WERI-Rb-1 (cell line): Measurements from ENCODE around the gene LRFN4.

ENCODE experiments used
- DNase-seq: peaks from one replicate; pipeline ENCODE4 v3.0.0-alpha.2; 2020
- H3K27ac ChIP-seq: fragments of 250-450 bp; sonication (Bioruptor Pico); 2 replicates; pipeline ENCODE4 v1.5.1; 2020; ENCODE audit warnings: mild to moderate bottlenecking, moderate library complexity
- H3K27me3 ChIP-seq: fragments of 250-450 bp; sonication (Bioruptor Pico); 2 replicates; pipeline ENCODE4 v1.5.1; 2021; ENCODE audit warnings: mild to moderate bottlenecking, low read depth, moderate library complexity; ENCODE audit not compliant: insufficient read depth, severe bottlenecking
- H3K36me3 ChIP-seq: fragments of 250-450 bp; sonication (Bioruptor Pico); 2 replicates; pipeline ENCODE4 v1.5.1; 2020; ENCODE audit warnings: mild to moderate bottlenecking, moderate library complexity
- H3K4me3 ChIP-seq: 2 replicates; pipeline ENCODE4 v1.5.1; 2011; ENCODE audit warnings: low read depth, mild to moderate bottlenecking, control low read depth, low read length
- H3K9me3 ChIP-seq: fragments of 250-450 bp; sonication (Bioruptor Pico); 2 replicates; pipeline ENCODE4 v1.5.1; 2021; ENCODE audit warnings: mild to moderate bottlenecking, moderate library complexity; ENCODE audit not compliant: severe bottlenecking
- TF ChIP-seq, protein P1 (sequence below): IDR thresholded peaks from 2 replicates; pipeline ENCODE4 v1.5.1; 2011; ENCODE audit warnings: low read depth, mild to moderate bottlenecking, control low read depth, inconsistent platforms, low read length

Gene LRFN4

DNA sequence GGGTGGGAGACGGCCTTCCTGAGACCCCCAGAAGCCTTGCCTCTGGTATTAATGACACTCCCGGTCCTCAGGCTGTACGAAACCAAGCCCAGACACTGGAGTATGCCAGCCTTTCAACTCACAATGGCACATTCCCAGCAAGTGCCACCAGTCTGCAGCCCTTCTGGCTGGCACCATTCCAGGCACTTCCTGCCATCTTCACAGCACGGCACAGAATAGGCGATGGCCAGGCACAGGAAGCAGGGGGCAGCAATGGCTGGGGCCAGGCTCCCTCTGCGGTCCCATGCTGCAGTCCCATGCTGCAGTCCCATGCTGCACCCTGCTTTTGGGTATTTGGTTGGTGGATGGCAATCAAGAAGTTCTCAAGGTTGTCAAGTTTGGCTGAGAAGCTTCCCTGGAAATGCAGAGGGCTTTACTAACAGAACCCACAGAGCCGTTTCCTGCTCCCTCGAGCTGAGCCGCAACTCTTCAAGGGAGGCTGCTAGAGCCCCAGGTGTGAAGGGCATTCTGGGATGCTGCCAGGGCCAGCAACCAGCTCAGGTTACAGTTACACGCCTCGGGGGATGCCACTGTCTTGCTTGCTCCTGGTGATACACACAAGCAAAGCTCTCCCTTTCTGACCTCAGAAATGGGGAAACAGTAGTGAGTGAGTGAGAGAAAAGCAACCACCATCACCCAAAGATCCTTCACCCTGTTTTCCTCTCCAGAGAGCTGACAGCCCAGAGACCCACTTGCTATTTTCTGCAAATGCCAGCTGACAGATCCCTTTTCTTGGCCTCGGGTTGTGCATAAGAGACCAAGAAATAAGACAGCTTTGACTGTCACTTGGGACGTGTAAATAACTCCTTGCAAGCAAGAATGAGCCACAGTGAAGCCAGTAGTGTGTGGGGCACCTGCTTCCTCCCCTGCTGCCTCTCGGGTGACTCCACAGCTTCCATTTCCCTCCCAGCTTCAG is 23.9 kb downstream of the LRFN4 start:
- TF ChIP-seq, protein P1, sequence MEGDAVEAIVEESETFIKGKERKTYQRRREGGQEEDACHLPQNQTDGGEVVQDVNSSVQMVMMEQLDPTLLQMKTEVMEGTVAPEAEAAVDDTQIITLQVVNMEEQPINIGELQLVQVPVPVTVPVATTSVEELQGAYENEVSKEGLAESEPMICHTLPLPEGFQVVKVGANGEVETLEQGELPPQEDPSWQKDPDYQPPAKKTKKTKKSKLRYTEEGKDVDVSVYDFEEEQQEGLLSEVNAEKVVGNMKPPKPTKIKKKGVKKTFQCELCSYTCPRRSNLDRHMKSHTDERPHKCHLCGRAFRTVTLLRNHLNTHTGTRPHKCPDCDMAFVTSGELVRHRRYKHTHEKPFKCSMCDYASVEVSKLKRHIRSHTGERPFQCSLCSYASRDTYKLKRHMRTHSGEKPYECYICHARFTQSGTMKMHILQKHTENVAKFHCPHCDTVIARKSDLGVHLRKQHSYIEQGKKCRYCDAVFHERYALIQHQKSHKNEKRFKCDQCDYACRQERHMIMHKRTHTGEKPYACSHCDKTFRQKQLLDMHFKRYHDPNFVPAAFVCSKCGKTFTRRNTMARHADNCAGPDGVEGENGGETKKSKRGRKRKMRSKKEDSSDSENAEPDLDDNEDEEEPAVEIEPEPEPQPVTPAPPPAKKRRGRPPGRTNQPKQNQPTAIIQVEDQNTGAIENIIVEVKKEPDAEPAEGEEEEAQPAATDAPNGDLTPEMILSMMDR, result no peak
- Histone ChIP-seq H3K27me3 (no peaks in the 10 kb centered on the region), H3K36me3 (no peaks in the 10 kb centered on the region), H3K4me3 (no peak overlapping the region), H3K27ac (no peak overlapping the region), H3K9me3 (no peaks in the 10 kb centered on the region)
- no peak for DNase-seq

DNA sequence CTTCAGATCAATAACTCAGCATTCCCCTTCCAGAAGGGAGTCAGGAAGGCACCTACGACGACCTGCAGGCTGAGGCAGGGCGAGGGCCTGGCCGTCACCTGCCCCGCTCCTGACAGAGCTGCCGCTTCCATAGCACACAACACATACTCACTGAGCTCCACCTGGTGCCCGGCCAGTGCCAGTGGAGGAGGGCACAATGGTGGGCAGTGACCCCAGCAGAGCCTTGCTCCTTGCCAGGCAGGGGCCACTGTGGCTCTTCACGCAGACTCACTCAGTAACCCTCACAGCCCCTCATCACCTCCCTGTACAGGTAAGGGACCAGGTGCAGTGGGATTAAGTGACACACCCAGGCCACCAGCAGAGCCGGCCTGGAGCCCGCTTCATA is 24.6 kb downstream of the LRFN4 start:
- no peak for DNase-seq
- no peaks in the 10 kb centered on the region for H3K9me3 ChIP-seq
- TF ChIP-seq, protein P1, result no peak
- H3K36me3 ChIP-seq, result no peaks in the 10 kb centered on the region
- H3K27ac ChIP-seq, result no peak overlapping the region
- no peaks in the 10 kb centered on the region for H3K27me3 ChIP-seq
- no peak overlapping the region for H3K4me3 ChIP-seq

DNA sequence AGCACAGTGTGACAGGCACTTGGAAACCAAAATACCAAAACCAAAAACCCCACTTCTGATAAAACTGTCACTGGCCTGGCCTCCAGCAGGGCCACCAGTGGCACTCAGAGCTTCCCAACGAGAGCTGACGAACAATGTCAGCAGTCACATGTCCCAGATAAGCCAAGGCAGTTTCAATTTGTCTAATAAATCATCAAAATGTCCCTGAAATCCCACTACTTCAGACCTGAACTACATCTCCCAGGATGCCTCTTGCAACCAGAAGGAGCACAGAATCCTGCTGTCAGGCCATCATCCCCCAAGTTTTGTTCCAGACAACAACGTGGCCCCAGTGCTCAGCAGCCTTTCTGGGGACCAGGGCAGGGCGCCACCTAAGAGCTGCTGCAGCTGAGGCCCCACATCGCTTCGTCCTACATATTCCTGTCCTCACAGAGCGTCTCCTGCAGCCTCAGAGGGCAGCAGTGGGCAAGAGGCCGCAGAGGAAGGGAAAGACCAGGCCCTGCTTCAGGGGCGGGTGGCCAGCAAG is 25.1 kb downstream of the LRFN4 start:
- TF ChIP-seq, protein P1, result no peak
- no peak overlapping the region for H3K27ac ChIP-seq

DNA sequence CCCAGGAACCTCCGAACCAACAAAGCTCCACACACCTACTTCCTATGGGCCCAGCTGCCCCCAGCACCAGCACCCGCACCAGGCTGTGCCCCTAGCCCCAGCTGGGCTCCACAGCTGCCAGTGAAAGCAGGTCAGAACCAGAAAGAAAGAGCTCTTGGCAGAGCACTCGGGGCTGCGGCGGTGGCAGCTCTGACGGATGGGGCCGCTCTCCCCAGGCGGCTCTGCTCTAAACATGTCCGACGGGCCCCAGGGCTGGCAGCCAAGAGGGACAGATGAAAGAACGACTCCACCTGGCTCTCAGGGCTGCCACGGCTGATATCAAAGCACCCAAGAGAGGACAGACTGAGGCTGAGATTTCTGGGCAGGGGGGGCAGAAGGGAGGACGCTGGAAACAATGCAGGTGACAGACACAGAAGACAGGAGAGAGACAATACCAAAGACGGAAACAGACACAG is 25.7 kb downstream of the LRFN4 start:
- Histone ChIP-seq H3K27ac (no peak overlapping the region), H3K27me3 (no peaks in the 10 kb centered on the region), H3K36me3 (no peaks in the 10 kb centered on the region), H3K4me3 (no peak overlapping the region), H3K9me3 (no peaks in the 10 kb centered on the region)
- TF ChIP-seq, protein P1, result no peak
- DNase-seq, result no peak

More for the DNA sequence above, 25.1 kb downstream of the LRFN4 start:
- no peak for DNase-seq
- Histone ChIP-seq H3K27me3 (no peaks in the 10 kb centered on the region), H3K36me3 (no peaks in the 10 kb centered on the region), H3K4me3 (no peak overlapping the region), H3K9me3 (no peaks in the 10 kb centered on the region)

DNA sequence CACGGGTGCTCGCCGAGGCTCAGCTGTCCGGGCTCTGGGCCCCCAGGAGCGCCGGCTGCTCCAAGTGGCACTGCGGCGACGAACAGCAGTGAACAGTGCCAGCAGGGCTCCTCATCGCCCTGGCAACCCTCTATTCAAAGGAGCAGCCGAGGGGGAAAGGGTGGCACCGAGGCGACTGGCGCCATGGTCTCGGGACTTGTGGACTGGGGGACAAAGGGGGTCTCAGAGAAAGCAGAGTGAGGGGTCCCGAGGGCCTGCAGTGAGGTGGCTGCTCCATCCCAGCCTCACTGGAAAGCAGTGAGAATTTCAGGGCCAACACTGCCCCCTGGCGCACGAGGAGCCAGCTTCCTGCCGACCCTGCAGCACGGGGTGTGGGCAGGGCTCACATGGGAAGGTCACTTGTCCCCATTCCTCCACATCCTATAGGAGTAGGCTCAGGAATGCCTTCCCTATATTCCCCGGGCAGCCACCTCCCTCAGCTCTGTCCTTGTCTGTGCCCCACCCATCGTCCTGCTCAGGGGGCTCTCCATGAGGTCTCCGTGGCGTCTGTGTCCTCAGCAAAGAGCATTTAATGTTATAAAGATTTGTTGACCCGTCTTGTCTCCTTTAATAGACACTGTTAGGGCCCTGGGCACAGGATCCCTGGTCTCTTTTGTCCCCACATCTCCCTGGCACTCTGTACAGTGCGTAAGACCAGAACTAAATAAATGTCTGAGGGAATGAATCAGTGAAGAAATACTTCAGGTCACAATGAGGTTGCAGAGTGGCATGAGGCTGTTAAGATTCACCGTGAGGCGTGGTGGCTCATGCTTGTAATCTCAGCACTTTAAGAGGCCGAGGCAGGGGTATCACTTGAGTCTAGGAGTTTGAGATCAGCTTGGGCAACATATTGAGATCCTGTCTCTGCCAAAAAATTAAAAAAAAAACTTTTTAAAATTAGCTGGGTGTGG is 26.4 kb downstream of the LRFN4 start:
- peak; percentile 87 for DNase-seq
- H3K36me3 ChIP-seq, result no peaks in the 10 kb centered on the region
- H3K9me3 ChIP-seq, result no peaks in the 10 kb centered on the region
- TF ChIP-seq, protein P1, result peak; percentile 95
- H3K4me3 ChIP-seq, result no peak overlapping the region
- no peaks in the 10 kb centered on the region for H3K27me3 ChIP-seq
- H3K27ac ChIP-seq, result no peak overlapping the region
